Fibroblast of lung (primary cell): ENCODE measurements around the gene RAPGEF4. TPM values are rescaled to one million over a fixed set of nuclear protein-coding genes. Genes with fewer than 3 reads are reported as not detected.
A peak's percentile ranks its signal among the peaks of the same experiment; 100 is the strongest.

Experiments used
- DNase-seq, 2 donors: peaks; one replicate each; pipeline versions ENCODE4 v3.0.0 to v3.0.0-alpha.2; 2010; ENCODE audit warnings: low read depth in 2 of 2
- H2AFZ ChIP-seq: 2 replicates; pipeline ENCODE4 v1.5.1; 2012; ENCODE audit warnings: low read length, control low read depth, inconsistent platforms
- H3K27ac ChIP-seq: 2 replicates; pipeline ENCODE4 v1.5.1; 2011; ENCODE audit warnings: low read length, control low read depth; ENCODE audit not compliant: insufficient read depth
- H3K27me3 ChIP-seq: 2 replicates; pipeline ENCODE4 v1.5.1; 2011; ENCODE audit warnings: mild to moderate bottlenecking, low read length; ENCODE audit not compliant: control insufficient read depth, insufficient read depth
- H3K36me3 ChIP-seq: 2 replicates; pipeline ENCODE4 v1.5.1; 2011; ENCODE audit warnings: low read length; ENCODE audit not compliant: control insufficient read depth, insufficient read depth
- H3K4me1 ChIP-seq: 2 replicates; pipeline ENCODE4 v1.5.1; 2011; ENCODE audit warnings: low read length; ENCODE audit not compliant: control insufficient read depth, insufficient read depth; ENCODE audit errors: extremely low read depth
- H3K4me2 ChIP-seq: 2 replicates; pipeline ENCODE4 v1.5.1; 2011; ENCODE audit warnings: low read length, control low read depth; ENCODE audit not compliant: insufficient read depth; ENCODE audit errors: extremely low read depth
- H3K4me3 ChIP-seq, 4 experiments: fragments of 200-600 bp in 1 of 4; sonication (generic) in 1 of 4; replicated peaks in 1 of 4; 2 replicates each; pipeline ENCODE4 v1.5.1; 2011 to 2016; ENCODE audit warnings: low read length in 4 of 4, low read depth in 3 of 4, mild to moderate bottlenecking in 3 of 4, control low read depth in 2 of 4, inconsistent platforms in 1 of 4, mixed read lengths in 1 of 4; ENCODE audit not compliant: insufficient read depth in 1 of 4; ENCODE audit errors: control extremely low read depth in 1 of 4
- H3K79me2 ChIP-seq: 2 replicates; pipeline ENCODE4 v1.5.1; 2012; ENCODE audit warnings: mild to moderate bottlenecking, low read length, inconsistent platforms; ENCODE audit not compliant: control insufficient read depth, insufficient read depth
- H3K9ac ChIP-seq: 2 replicates; pipeline ENCODE4 v1.5.1; 2011; ENCODE audit warnings: mild to moderate bottlenecking, low read length, control low read depth; ENCODE audit not compliant: insufficient read depth
- H3K9me3 ChIP-seq: 2 replicates; pipeline ENCODE4 v1.5.1; 2012; ENCODE audit warnings: low read depth, low read length; ENCODE audit not compliant: control insufficient read depth, insufficient read depth
- H4K20me1 ChIP-seq: 2 replicates; pipeline ENCODE4 v1.5.1; 2011; ENCODE audit warnings: low read length; ENCODE audit not compliant: control insufficient read depth, insufficient read depth; ENCODE audit errors: extremely low read depth
- EZH2 ChIP-seq: IDR thresholded peaks from 2 replicates; pipeline ENCODE4 v1.5.1; 2012; ENCODE audit warnings: low read length, control low read depth, mild to moderate bottlenecking; ENCODE audit errors: missing control alignments
- polyA plus RNA-seq, 2 donors: library from polyadenylated mRNA; depleted of rRNA in 1 of 2; stranded (reverse) in 1 of 2; unstranded in 1 of 2; fragments of >200 nt; gene quantifications; 2 replicates each; pipeline ENCODE4 v1.2.1, GENCODE V29; 2011 to 2012; ENCODE audit warnings: missing spikeins in 1 of 2
- total RNA-seq: library from RNA; depleted of rRNA; stranded (reverse); fragments of >200 nt; gene quantifications from 2 replicates; pipeline ENCODE4 v1.2.1, GENCODE V29; 2014
- TF ChIP-seq, protein P1 (sequence below), 2 donors: IDR thresholded peaks in 1 of 2; conservative IDR thresholded peaks in 1 of 2; 1 replicate in 1 of 2; 2 replicates in 1 of 2; pipeline ENCODE4 v1.5.1; 2011 to 2012; ENCODE audit warnings: low read length in 2 of 2, control low read depth in 1 of 2, inconsistent platforms in 1 of 2, low read depth in 1 of 2, mild to moderate bottlenecking in 1 of 2

The RAPGEF4 gene
- total and polyA plus RNA-seq, 2 donors (not counting 1 experiment from before 2014, with no cell fraction given), result 0.51 to 3.0 TPM

DNA sequence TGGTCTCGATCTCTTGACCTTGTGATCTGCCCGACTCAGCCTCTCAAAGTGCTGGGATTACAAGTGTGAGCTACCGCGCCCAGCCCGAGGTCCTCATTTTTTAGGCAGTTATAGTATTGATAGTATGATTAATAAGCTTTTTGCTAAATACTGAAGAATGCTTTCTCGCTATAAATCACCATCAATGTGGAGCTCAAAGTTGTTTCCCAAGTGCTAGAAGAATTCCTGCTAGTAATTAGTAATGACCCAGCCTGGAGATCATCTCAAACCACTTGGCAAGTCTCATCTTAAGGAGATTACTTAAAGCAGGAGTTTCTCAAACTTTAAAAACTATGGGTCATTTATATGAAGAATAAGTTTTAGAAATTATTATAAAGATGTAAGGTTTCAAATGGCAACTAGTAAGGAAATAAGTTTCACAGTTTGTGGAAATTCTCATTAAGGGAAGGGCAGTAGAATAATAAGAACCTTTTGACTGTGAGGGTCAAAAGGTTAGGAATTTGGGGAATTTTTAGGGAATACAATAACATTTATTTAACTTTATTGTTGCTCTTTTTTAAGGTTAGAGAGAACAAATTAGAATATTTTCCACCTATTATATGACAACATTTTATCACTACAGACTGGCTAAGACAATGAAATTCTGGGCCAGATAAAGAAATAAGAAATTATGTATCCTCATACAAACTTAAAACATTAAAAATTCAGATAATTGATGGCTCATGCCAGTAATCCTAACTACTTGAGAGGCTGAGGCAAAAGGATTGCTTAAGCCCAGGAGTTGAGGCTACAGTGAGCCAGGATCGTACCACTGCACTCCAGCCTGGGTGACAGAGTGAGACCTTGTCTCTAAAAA, 191.4 kb downstream of the RAPGEF4 start:
- H3K4me3 ChIP-seq, result no peak overlapping the region
- no peak overlapping the region for H3K4me2 ChIP-seq
- H3K9me3 ChIP-seq, result no peaks in the 10 kb centered on the region
- peaks cover 3% of the 10 kb centered on the region for H3K4me1 ChIP-seq
- H2AFZ ChIP-seq, result no peak overlapping the region
- peak in 1 of 2 donors; percentile 26 for DNase-seq
- no peaks in the 10 kb centered on the region for H4K20me1 ChIP-seq
- TF ChIP-seq, protein P1, sequence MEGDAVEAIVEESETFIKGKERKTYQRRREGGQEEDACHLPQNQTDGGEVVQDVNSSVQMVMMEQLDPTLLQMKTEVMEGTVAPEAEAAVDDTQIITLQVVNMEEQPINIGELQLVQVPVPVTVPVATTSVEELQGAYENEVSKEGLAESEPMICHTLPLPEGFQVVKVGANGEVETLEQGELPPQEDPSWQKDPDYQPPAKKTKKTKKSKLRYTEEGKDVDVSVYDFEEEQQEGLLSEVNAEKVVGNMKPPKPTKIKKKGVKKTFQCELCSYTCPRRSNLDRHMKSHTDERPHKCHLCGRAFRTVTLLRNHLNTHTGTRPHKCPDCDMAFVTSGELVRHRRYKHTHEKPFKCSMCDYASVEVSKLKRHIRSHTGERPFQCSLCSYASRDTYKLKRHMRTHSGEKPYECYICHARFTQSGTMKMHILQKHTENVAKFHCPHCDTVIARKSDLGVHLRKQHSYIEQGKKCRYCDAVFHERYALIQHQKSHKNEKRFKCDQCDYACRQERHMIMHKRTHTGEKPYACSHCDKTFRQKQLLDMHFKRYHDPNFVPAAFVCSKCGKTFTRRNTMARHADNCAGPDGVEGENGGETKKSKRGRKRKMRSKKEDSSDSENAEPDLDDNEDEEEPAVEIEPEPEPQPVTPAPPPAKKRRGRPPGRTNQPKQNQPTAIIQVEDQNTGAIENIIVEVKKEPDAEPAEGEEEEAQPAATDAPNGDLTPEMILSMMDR (conservative IDR thresholded peaks at IDR 0.05 in 1 of 2, IDR thresholded peaks at IDR 0.05 in 1 of 2; ENCODE audit: low read depth in 1 of 2, low read length in 2 of 2), result no peak
- TF ChIP-seq EZH2, result no peak
- H3K36me3 ChIP-seq, result no peaks in the 10 kb centered on the region
- no peak overlapping the region for H3K27ac ChIP-seq
- no peaks in the 10 kb centered on the region for H3K79me2 ChIP-seq
- H3K27me3 ChIP-seq, result no peaks in the 10 kb centered on the region
- no peak overlapping the region for H3K9ac ChIP-seq

DNA sequence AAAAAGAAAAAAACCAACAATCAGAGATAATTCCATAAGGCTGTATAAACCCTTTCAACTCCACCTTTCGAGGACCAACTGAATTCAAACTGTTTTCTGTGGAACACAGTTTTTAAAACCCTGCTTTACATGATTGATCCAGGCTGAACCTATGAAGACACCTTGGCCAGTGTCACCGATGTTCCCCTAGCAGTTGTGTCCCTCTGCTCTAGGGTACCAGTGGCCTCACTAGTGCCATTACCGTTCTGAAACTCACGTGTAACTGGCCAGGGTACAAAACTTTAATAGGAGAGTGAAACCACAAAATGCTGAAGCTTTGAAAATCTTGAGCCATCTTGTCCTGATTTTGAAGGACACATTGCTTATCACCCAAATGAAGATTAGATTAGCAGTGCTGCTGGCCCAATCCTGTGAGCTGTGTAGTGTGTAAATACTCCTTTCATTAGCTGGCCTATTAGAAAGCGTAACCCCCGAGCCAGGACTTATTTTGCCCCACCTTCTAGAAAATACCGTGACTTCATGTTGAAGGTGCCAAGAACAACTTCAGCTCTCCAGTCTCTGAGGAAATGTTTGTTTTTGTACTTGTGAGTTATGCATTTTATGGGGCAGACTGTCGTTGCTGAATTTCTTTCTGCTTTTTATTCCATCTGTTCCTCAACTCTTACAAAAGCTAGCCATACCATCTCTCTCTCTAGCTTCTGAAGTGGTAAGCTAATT, 192.2 kb downstream of the RAPGEF4 start:
- Histone ChIP-seq H3K4me3 (peak overlapping the region in 1 of 4 experiments; percentile 2), H3K79me2 (no peaks in the 10 kb centered on the region), H3K9me3 (no peaks in the 10 kb centered on the region), H3K27ac (no peak overlapping the region), H3K36me3 (no peaks in the 10 kb centered on the region), H3K9ac (no peak overlapping the region), H2AFZ (no peak overlapping the region), H3K4me2 (peak overlapping the region; percentile 56), H3K27me3 (no peaks in the 10 kb centered on the region), H4K20me1 (no peaks in the 10 kb centered on the region), H3K4me1 (peaks cover 3% of the 10 kb centered on the region)
- no peak for TF ChIP-seq EZH2
- DNase-seq, result peak; percentile 90 to 92

DNA sequence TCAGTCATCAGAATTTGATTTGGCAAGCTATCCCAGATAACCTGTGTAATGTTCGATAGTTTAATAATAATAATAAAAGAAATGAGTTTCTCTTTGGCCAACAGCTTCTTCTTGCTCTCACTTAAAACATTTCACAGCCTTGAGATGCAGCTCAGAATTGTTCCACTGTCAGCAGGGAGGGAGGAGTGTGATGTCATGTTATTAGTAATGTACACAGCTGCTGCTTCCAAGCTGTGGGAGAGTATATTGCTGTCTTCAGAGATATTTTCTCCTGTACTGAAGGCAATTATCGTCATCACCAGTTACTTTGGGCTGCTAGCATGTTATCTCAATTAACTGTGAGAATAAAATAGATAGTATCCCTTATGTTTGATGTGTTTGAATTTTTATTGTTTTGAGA, 193.1 kb downstream of the RAPGEF4 start:
- Histone ChIP-seq H3K36me3 (no peaks in the 10 kb centered on the region), H3K9ac (no peak overlapping the region), H3K9me3 (no peaks in the 10 kb centered on the region), H3K4me3 (no peak overlapping the region), H4K20me1 (no peaks in the 10 kb centered on the region), H3K79me2 (no peaks in the 10 kb centered on the region), H3K27me3 (no peaks in the 10 kb centered on the region), H3K4me1 (peaks cover 3% of the 10 kb centered on the region), H3K4me2 (no peak overlapping the region), H2AFZ (no peak overlapping the region), H3K27ac (no peak overlapping the region)
- TF ChIP-seq, protein P1 (conservative IDR thresholded peaks at IDR 0.05 in 1 of 2, IDR thresholded peaks at IDR 0.05 in 1 of 2; ENCODE audit: low read depth in 1 of 2, low read length in 2 of 2), result peak in 1 of 2 donors; percentile 6
- no peak for TF ChIP-seq EZH2
- peak; percentile 83 to 87 for DNase-seq
